Ureter (tissue), 1 donor: Measurements from ENCODE around the gene WWTR1. TPM values are rescaled to one million over a fixed set of nuclear protein-coding genes. Genes with fewer than 3 reads are reported as not detected.

Experiments
- DNase-seq: peaks from one replicate; pipeline ENCODE4 v3.0.0-alpha.2; 2020; ENCODE audit warnings: low spot score
- total RNA-seq: library from RNA; stranded (reverse); gene quantifications from one replicate; pipeline ENCODE4 v1.2.4, GENCODE V29; 2023
- donor health status: DM: yes; HTN: yes; CAD: no.

WWTR1 gene
- total RNA-seq, 1 donor from 2014 or later: 67.1 TPM

GRCh38 chr3:149623824-149624223 is 34.0 kb downstream of the WWTR1 start:
- no peak for DNase-seq

- no peak for DNase-seq
These were observed 36.4 kb downstream of the WWTR1 start for GRCh38 chr3:149621218-149622005.

DNA sequence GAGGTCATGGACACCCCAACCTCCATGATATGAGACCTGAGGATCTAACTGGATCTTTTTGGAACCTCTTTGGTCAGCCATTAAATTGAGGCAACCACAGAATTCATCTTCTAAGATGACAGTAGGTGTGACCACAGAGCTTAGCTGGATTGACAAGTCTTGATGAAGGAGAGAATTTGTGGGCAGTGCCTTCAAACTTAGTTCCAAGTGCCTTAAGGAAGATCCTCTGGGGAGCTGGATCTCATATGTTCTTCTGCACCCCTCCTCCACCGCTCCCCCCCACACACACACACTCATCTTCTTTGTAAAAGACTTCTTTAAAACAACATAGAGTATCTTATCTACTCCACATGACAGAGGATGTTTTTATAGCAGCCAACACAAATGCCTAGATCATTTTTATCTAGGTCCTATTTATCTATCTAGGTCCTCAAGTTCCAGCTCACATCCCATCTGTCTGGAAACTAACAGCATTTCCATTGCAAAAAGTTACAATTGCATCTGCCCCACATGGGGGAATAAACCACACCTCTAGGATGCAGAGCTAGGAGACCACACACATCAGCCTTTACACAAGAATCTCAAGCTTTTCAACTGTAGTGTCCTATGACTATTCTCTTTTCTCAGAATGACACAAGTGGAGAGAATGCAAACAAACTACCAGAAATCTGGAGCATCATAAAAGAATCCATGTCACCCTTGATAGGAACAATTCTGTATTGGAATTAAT is 37.4 kb downstream of the WWTR1 start:
- no peak for DNase-seq

GRCh38 chr3:149619136-149619535 is 38.7 kb downstream of the WWTR1 start:
- DNase-seq: no peak

- DNase-seq: no peak
These were observed 39.4 kb downstream of the WWTR1 start for GRCh38 chr3:149618151-149619123.

GRCh38 chr3:149615731-149616221 is 42.0 kb downstream of the WWTR1 start:
- no peak for DNase-seq

DNA sequence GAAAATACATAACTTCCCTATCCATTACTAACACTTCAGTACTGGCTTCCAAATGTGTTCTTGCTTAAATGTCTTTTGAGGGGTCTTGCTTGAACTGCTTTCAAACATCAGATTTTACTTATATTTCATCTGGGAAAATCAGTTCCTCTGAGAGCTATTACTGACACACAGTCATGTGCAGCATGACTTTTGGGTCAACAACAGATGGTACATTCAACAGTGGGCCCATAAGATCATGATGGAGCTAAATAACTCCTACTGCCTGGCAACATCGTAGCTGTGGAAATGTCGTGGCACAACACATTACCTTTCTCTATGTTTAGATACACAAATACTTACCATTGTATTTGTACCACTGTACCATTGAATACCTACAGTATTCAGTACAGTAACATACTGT is 43.8 kb downstream of the WWTR1 start:
- DNase-seq: no peak

DNA sequence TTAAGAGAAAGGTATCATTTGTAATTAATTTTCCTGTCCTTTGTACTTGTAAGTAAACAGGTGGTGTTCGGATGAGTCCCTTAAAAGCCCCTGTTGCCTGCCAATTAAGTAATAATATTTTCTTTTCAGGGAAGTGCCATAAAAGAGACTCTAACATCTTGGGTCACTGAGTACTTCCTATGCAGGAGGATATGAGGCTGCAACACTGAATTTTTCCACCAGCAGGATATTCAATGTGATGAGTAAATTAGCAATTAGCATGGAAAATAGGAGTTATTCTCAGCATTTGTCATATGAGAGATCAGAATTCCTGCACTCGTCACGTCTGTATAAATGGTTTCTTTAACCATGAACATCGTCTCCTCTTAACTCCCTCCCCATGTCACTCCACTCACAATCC is 45.4 kb downstream of the WWTR1 start:
- DNase-seq: no peak

DNA sequence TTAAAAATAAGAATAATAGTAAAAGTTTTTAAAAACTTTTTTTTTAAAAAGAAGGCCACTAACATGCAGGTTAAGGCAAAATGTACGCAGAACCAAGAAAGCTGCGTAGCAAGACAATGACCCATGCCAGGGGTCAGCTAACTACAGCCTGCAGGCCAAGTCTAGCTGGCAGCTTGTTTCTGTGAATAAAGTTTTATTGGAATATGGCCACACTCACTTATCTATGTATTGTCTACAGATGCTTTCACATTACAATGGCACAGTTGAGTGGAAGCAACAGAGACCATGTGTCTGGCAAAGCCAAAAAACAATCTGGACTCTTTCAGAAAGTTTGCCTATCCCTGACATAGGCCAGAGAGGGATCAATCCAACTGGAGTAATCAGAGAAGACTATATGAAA is 46.7 kb downstream of the WWTR1 start:
- no peak for DNase-seq

- no peak for DNase-seq
These were observed 47.3 kb downstream of the WWTR1 start for GRCh38 chr3:149610351-149611105.

DNA sequence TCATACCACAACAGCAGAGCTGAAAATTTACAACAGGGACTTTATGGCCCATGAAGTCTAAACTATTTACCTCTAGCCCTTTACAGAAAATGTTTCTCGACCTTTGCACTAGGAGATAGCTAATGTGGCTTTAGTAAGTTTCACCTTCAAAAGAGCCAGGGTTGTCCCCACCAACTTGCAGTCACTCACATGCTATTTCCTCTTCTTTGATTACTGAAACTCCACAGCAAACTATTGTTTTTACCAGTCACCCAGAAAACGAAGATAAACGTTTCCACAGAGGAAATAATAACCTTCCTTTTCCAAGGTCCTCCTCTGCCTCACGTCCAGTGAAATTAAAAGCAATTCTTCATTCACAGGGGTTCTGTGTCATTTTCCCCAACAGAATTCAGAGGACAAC is 48.2 kb downstream of the WWTR1 start:
- DNase-seq: no peak

DNA sequence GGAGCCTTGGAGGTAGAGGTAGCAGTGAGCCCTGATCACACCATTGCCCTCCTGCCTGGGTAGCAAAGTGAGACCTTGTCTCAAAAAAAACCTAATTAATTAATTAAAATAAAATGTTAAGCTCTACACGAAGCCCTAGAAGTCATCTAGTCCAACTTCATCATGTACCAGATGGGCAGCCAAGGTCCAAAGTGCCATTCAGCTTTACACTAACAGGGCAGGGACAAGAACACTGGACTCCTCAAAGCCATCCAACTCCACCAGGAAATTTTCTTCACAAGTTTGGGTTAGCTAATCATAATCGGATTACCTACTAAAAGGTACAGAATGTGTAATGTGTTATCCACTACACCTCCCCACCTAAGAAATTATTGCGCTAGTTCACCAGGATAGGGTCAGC is 48.8 kb downstream of the WWTR1 start:
- DNase-seq: no peak

DNA sequence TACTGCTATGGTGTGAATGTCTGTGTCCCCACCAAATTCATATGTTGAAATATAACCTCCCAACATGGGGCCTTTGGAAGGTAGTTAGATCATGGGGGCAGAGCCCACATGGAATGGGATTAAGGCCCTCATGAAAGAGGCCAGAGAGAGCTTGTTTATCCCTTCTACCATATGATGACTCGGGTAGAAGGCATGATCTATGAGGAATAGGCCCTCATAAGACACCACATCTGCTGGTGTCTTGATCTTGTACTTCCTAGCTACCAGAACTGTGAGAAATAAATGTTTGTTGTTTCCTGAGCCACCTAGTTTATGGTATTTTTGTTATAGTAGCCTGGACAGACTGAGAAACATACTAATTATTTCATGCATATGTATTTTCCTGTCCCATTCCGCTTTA is 51.9 kb downstream of the WWTR1 start:
- no peak for DNase-seq

DNA sequence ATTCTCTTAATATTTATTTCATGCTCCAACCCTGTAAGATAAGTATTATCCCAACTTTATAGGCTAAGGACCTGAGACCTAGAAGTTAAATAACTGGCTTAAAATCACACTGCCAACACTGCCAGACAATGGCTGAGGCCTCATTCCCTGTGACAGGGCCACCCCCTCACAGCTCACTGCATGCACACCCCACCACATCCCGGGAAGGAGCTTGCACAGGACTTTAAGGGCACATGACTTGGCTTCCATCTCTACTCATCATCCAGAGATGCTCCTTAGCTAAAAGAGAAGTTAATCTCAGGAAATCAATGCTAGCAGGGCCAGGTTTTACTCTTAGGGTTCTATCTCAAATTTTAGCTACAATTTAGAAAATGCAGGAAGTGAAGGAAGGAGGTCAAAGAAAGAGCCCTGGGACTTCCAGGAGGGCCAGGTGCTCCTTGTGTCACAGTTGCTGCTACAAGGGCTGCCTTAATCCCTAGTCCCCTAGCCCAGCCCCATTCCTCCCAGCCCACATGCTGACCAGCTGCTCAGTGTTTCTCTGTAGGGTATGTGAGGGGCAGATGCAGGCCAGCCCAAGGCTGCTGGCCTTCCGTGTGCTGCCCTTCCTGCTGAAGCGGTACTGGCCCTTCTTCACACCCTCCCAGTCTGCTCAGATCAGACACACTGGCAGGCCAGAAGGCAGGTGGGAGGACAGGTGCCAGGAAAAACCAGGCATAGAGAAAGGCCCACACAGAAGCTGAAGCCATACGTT is 53.5 kb downstream of the WWTR1 start:
- no peak for DNase-seq

GRCh38 chr3:149603126-149604074 is 54.4 kb downstream of the WWTR1 start:
- DNase-seq: no peak

DNA sequence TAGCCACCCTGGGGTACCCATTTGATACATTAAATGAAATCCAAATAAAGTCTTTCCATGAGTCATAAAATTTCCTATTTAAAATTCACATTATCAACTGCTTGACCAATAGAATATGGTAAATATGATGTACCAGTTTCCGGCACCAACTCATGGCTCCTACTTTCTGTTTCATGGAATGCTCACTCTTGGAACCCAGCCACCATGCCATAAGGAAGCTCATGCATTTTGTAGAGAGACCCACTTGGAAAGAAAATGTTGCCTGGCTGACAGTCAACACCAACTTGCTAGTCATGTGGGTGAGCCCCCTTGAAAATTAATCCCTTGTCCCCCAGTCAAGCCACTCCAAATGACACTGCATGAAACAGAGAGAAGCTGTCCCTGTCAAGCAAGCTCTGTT is 57.2 kb downstream of the WWTR1 start:
- DNase-seq: no peak

- no peak for DNase-seq
These were observed 58.6 kb downstream of the WWTR1 start for GRCh38 chr3:149599236-149599635.

GRCh38 chr3:149596134-149596770 is 61.6 kb downstream of the WWTR1 start:
- no peak for DNase-seq
